SH-SY5Y (cell line): ENCODE measurements around the gene TEAD1.

Experiments
- GATA2 ChIP-seq: IDR thresholded peaks from 2 replicates; pipeline ENCODE4 v1.6.1; 2011; ENCODE audit warnings: mild to moderate bottlenecking, low read depth, low read length
- GATA3 ChIP-seq: IDR thresholded peaks from 2 replicates; pipeline ENCODE4 v1.6.1; 2011; ENCODE audit warnings: low read depth, mild to moderate bottlenecking, low read length, moderate library complexity

DNA sequence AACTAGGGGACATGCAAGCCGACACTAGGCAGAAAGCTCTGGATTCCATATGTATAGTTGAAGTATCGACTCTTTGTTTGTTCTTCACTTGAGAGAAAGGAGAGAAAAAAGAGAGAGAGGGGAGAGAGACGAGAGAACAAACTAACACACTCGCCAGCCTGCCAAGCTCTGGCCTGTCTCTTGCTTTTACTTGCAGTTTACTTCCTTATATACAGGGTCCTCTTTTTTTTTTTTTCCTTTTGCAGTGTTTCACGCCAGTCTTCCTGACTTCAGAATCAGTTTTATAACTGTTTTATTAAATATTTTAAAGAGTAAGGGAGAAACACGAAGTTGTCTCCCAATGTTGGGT lies 19.9 kb downstream of the TEAD1 start:
- TF ChIP-seq GATA2 (no peak), GATA3 (no peak)
